Suprapubic skin (tissue), 4 donors: Measurements from ENCODE around the gene GPR84. TPM values are rescaled to one million over a fixed set of nuclear protein-coding genes. Genes with fewer than 3 reads are reported as not detected.

Source experiments
- DNase-seq, 2 donors: peaks; one replicate each; pipeline ENCODE4 v3.0.0-alpha.2; 2019; ENCODE audit warnings: low spot score in 2 of 2
- H3K27ac ChIP-seq: fragments of 200-600 bp; sonication (generic); one replicate; pipeline ENCODE4 v1.5.1; 2019
- H3K27me3 ChIP-seq: fragments of 200-600 bp; sonication (generic); one replicate; pipeline ENCODE4 v1.5.1; 2019
- H3K36me3 ChIP-seq: fragments of 200-600 bp; sonication (generic); one replicate; pipeline ENCODE4 v1.5.1; 2019
- H3K4me1 ChIP-seq: fragments of 200-600 bp; sonication (generic); one replicate; pipeline ENCODE4 v1.5.1; 2019
- H3K4me3 ChIP-seq: fragments of 200-600 bp; sonication (generic); one replicate; pipeline ENCODE4 v1.5.1; 2019; ENCODE audit warnings: mild to moderate bottlenecking
- H3K9me3 ChIP-seq: fragments of 200-600 bp; sonication (generic); one replicate; pipeline ENCODE4 v1.5.1; 2019
- EP300 ChIP-seq: sonication (generic); formaldehyde crosslinking; IDR thresholded peaks from one replicate; pipeline ENCODE4 v1.6.1; 2017; ENCODE audit warnings: antibody characterized with exemption
- POLR2A ChIP-seq, 2 donors: fragments of 450-650 bp; IDR thresholded peaks; one replicate each; pipeline ENCODE4 v1.6.1; 2017; ENCODE audit warnings: antibody characterized with exemption in 2 of 2, mild to moderate bottlenecking in 2 of 2, moderate library complexity in 2 of 2
- POLR2AphosphoS5 ChIP-seq, 3 donors: sonication (generic); formaldehyde crosslinking; IDR thresholded peaks; one replicate each; pipeline ENCODE4 v1.6.1; 2017; ENCODE audit warnings: antibody characterized with exemption in 3 of 3
- WGBS: methylation state at CpG from one replicate; pipeline ENCODE4 v1.1.5; 2018; 5-methylcytosine and 5-hydroxymethylcytosine counted together
- total RNA-seq, 4 donors: library from RNA; depleted of rRNA; stranded (reverse); fragments of >200 nt; gene quantifications; one replicate each; pipeline ENCODE4 v1.1.0, GENCODE V29; 2016
- TF ChIP-seq, protein P1 (sequence below), 2 donors: fragments of 200-600 bp in 1 of 2; fragments of 450-650 bp in 1 of 2; sonication (generic) in 1 of 2; IDR thresholded peaks; one replicate each; pipeline ENCODE4 v1.5.1; 2016 to 2019; ENCODE audit warnings: antibody characterized with exemption in 2 of 2, mild to moderate bottlenecking in 1 of 2, moderate library complexity in 1 of 2

Gene GPR84
- total RNA-seq, 4 donors from 2014 or later, result 0.38 to 1.7 (median 0.73) TPM

- Histone ChIP-seq H3K27me3 (no peaks in the 10 kb centered on the region), H3K4me3 (no peak overlapping the region), H3K27ac (no peak overlapping the region), H3K36me3 (peaks cover 81% of the 10 kb centered on the region), H3K4me1 (peaks cover 20% of the 10 kb centered on the region), H3K9me3 (no peaks in the 10 kb centered on the region)
- 87% methylated on average over 4 of the region's 4 CpGs for WGBS
- TF ChIP-seq, protein P1, sequence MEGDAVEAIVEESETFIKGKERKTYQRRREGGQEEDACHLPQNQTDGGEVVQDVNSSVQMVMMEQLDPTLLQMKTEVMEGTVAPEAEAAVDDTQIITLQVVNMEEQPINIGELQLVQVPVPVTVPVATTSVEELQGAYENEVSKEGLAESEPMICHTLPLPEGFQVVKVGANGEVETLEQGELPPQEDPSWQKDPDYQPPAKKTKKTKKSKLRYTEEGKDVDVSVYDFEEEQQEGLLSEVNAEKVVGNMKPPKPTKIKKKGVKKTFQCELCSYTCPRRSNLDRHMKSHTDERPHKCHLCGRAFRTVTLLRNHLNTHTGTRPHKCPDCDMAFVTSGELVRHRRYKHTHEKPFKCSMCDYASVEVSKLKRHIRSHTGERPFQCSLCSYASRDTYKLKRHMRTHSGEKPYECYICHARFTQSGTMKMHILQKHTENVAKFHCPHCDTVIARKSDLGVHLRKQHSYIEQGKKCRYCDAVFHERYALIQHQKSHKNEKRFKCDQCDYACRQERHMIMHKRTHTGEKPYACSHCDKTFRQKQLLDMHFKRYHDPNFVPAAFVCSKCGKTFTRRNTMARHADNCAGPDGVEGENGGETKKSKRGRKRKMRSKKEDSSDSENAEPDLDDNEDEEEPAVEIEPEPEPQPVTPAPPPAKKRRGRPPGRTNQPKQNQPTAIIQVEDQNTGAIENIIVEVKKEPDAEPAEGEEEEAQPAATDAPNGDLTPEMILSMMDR (IDR thresholded peaks at IDR 0.05), result no peak
- no peak for TF ChIP-seq POLR2AphosphoS5 (IDR thresholded peaks at IDR 0.05)
- no peak for TF ChIP-seq POLR2A (IDR thresholded peaks at IDR 0.05)
- no peak for DNase-seq
Measured at GRCh38 chr12:54349036-54349435, 15.2 kb downstream of the GPR84 start.

DNA sequence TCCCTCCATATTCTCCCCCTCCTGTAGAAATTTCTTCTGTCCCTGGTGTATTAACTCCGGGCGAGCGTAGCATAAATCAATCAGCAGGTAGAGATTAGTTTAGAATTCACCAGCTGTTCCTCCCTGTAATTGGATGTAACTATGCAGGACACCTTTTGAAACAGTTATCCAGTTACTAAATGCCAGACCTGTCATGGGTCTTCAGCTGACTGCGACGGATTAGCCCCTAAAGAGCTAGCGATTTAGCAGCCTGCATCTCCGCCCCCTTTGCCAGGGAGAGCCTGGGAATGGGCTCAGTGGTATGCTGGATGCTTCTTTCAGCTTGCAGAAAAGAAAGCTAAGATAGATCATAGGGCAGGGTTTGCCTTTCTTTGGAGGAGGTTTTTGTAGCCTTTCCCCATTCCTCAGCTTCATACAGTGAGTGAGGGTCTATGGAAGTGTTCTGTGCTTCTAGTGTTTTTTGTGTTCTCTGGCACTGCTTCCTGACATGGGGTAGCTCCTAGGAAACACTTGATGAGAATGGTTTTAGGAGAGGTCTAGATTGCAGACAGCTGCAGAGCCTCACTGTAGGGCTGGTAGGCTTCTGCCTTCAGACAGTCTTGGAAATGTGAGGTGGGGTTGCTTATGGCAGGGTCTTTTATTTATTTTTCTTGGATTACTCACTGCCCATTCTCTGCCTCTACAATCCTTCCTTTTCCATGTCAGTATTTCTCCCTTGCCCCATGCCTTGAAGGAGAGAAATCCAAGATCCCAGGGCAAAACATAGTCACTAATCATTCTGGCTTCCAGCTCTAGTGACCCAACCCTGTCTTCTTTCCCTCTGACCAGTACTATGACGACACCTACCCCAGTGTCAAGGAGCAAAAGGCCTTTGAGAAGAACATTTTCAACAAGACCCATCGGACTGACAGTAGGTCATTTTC, 22.6 kb downstream of the GPR84 start:
- TF ChIP-seq, protein P1 (IDR thresholded peaks at IDR 0.05), result no peak
- no peak for TF ChIP-seq POLR2AphosphoS5 (IDR thresholded peaks at IDR 0.05)
- TF ChIP-seq POLR2A (IDR thresholded peaks at IDR 0.05), result no peak
- no peak for TF ChIP-seq EP300
- Histone ChIP-seq H3K4me1 (peaks cover 23% of the 10 kb centered on the region), H3K27me3 (no peaks in the 10 kb centered on the region), H3K36me3 (peaks cover 63% of the 10 kb centered on the region), H3K27ac (no peak overlapping the region), H3K4me3 (no peak overlapping the region), H3K9me3 (no peaks in the 10 kb centered on the region)
- no peak for DNase-seq
- WGBS, result 76% methylated on average over 9 of the region's 9 CpGs

DNA sequence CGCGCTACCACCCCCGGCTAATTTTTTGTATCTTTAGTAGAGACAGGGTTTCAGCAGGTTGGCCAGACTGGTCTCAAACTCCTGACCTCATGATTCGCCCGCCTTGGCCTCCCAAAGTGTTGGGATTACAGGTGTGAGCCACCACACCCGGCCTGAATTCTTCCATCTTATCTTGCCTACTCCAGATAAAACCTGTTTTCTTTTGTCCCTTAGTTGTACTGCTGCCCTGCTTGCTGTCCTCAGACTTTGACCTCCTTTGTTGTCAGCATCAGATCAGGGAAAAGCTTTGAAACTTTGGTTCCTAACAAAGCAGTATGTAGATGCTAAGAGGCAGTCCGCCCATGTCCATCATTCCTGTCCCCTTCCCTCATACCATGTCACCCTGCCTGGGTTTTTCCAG, 23.4 kb downstream of the GPR84 start:
- WGBS, result 97% methylated on average over 7 of the region's 7 CpGs
- H3K9me3 ChIP-seq, result no peaks in the 10 kb centered on the region
- peaks cover 26% of the 10 kb centered on the region for H3K4me1 ChIP-seq
- no peak overlapping the region for H3K27ac ChIP-seq
- no peak for DNase-seq
- no peaks in the 10 kb centered on the region for H3K27me3 ChIP-seq
- peaks cover 55% of the 10 kb centered on the region for H3K36me3 ChIP-seq
- no peak overlapping the region for H3K4me3 ChIP-seq
- TF ChIP-seq POLR2A (IDR thresholded peaks at IDR 0.05), result no peak
- TF ChIP-seq POLR2AphosphoS5 (IDR thresholded peaks at IDR 0.05), result no peak
- TF ChIP-seq, protein P1 (IDR thresholded peaks at IDR 0.05), result no peak
- TF ChIP-seq EP300, result no peak

DNA sequence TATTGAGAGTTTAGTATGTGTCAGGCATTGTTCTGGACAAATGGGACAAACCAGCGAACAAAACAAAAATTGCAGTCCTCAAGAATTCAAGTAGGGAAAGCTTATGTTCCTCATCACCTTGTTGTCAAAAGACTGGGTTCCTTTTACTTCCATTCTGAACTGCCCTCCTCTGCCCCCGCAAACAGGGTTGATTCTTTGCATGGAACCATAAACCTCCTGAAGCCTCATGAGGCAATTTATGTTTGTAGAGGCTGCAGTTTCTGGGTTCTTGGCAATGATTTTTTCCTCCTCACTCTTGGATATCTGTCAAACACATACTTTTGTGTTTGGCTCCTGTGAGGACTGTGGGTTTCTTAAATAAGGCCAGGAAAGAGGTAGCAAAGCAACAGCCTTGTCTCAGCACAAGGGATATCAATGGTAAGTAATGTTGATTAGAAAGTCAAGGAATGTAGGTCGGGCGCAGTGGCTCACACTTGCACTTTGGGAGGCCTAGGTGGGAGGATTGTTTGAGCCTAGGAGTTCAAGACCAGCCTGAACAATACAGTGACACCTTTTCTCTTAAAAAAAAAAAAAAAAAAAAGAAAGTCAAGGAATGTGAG, 25.5 kb downstream of the GPR84 start:
- 81% methylated on average over 4 of the region's 4 CpGs for WGBS
- TF ChIP-seq, protein P1 (IDR thresholded peaks at IDR 0.05), result no peak
- TF ChIP-seq POLR2A (IDR thresholded peaks at IDR 0.05), result no peak
- no peak for TF ChIP-seq POLR2AphosphoS5 (IDR thresholded peaks at IDR 0.05)
- H3K27ac ChIP-seq, result no peak overlapping the region

More for the DNA sequence above, 25.5 kb downstream of the GPR84 start:
- peaks cover 35% of the 10 kb centered on the region for H3K36me3 ChIP-seq
- no peaks in the 10 kb centered on the region for H3K9me3 ChIP-seq
- no peak for DNase-seq
- H3K4me3 ChIP-seq, result no peak overlapping the region
- no peaks in the 10 kb centered on the region for H3K27me3 ChIP-seq
- H3K4me1 ChIP-seq, result peaks cover 26% of the 10 kb centered on the region
